ENCODE measurements around the gene HAND2. TPM values are rescaled to one million over a fixed set of nuclear protein-coding genes. Genes with fewer than 3 reads are reported as not detected.

The HAND2 gene
- total and polyA plus RNA-seq, 2 of the 13 experiments (the other 11 are each of a cell fraction or from before 2014, with no cell fraction given), result not detected

GRCh38 chr4:173501592-173502150 lies 28.4 kb downstream of the HAND2 start:
- Histone ChIP-seq H3K27ac (ENCODE audit: extremely low read length, insufficient read depth, low read length) (no peak overlapping the region), H3K36me3 (replicated peaks in 1 of 2; ENCODE audit: control insufficient read depth in 1 of 2, insufficient read depth in 2 of 2, low read length in 2 of 2) (no peaks in the 10 kb centered on the region), H3K4me2 (ENCODE audit: low read depth, low read length) (no peak overlapping the region), H3K9ac (ENCODE audit: insufficient read depth, low read depth, low read length) (no peak overlapping the region), H4K20me1 (ENCODE audit: insufficient read depth, low read length) (no peaks in the 10 kb centered on the region), H3K4me1 (ENCODE audit: insufficient read depth, low read length) (no peaks in the 10 kb centered on the region), H3K4me3 (replicated peaks in 1 of 3; ENCODE audit: insufficient read depth in 1 of 3, low read depth in 2 of 3, low read length in 3 of 3) (no peak overlapping the region), H3K27me3 (ENCODE audit: control insufficient read depth in 1 of 2, insufficient read depth in 2 of 2, low read length in 2 of 2) (peaks cover 0 to 22% of the 10 kb centered on the region in 2 experiments; a peak in 3 of 5 replicates), H2AFZ (ENCODE audit: low read length) (no peak overlapping the region), H3K9me3 (ENCODE audit: low read length) (no peaks in the 10 kb centered on the region), H3K79me2 (ENCODE audit: insufficient read depth, low read length) (no peaks in the 10 kb centered on the region)
- DNase-seq (ENCODE audit: low spot score) (no peak), FAIRE-seq (no peak), ATAC-seq (no peak)
- POLR2A ChIA-PET, result no interaction called here
- intact Hi-C loops (cut with micrococcal nuclease; ENCODE audit: unreplicated experiment), result no loop called here
- 19% methylated on average over 16 of the region's 21 CpGs for WGBS (ENCODE audit: low lambda C conversion rate)
- no TSS peak for BruUV-seq (replicated peaks)
- in situ Hi-C loops (cut with HindIII; ENCODE audit: extremely low pct_ligation_motif_present, low pct_unique_long_range_greater_than_20kb), result loop anchor here (10.0 kb wide), 1 partner anchor 653 kb away; no protein-coding TSS in a partner anchor
- CTCF ChIA-PET (ENCODE audit: low intra/inter-chr PET ratio, low total read pairs), result no interaction called here
- TF ChIP-seq PHB2 (IDR thresholded peaks at IDR 0.05; ENCODE audit: partially characterized antibody) (no peak), ELF1 (CRISPR knock-in tag; IDR thresholded peaks at IDR 0.05) (no peak), AGO1 (IDR thresholded peaks at IDR 0.05; ENCODE audit: low read depth, low read length, poor library complexity, severe bottlenecking) (no peak), NR2F6 (IDR thresholded peaks at IDR 0.05) (no peak), NR2F6 (CRISPR knock-in tag; IDR thresholded peaks at IDR 0.05) (no peak), ZNF274 (CRISPR knock-in tag; IDR thresholded peaks at IDR 0.05) (no peak), ZNF251 (CRISPR knock-in tag; IDR thresholded peaks at IDR 0.05) (no peak), TSC22D2 (CRISPR knock-in tag; IDR thresholded peaks at IDR 0.05; ENCODE audit: borderline replicate concordance) (no peak), ZNF282 (IDR thresholded peaks at IDR 0.05; ENCODE audit: partially characterized antibody) (no peak), MTERF4 (CRISPR knock-in tag; IDR thresholded peaks at IDR 0.05) (no peak), ZNF501 (CRISPR knock-in tag; IDR thresholded peaks at IDR 0.05) (no peak), SMYD3 (CRISPR knock-in tag; IDR thresholded peaks at IDR 0.05) (no peak)
- TF ChIP-seq, protein P1, sequence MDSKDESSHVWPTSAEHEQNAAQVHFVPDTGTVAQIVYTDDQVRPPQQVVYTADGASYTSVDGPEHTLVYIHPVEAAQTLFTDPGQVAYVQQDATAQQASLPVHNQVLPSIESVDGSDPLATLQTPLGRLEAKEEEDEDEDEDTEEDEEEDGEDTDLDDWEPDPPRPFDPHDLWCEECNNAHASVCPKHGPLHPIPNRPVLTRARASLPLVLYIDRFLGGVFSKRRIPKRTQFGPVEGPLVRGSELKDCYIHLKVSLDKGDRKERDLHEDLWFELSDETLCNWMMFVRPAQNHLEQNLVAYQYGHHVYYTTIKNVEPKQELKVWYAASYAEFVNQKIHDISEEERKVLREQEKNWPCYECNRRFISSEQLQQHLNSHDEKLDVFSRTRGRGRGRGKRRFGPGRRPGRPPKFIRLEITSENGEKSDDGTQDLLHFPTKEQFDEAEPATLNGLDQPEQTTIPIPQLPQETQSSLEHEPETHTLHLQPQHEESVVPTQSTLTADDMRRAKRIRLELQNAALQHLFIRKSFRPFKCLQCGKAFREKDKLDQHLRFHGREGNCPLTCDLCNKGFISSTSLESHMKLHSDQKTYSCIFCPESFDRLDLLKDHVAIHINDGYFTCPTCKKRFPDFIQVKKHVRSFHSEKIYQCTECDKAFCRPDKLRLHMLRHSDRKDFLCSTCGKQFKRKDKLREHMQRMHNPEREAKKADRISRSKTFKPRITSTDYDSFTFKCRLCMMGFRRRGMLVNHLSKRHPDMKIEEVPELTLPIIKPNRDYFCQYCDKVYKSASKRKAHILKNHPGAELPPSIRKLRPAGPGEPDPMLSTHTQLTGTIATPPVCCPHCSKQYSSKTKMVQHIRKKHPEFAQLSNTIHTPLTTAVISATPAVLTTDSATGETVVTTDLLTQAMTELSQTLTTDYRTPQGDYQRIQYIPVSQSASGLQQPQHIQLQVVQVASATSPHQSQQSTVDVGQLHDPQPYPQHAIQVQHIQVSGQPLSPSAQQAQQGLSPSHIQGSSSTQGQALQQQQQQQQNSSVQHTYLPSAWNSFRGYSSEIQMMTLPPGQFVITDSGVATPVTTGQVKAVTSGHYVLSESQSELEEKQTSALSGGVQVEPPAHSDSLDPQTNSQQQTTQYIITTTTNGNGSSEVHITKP (CRISPR knock-in tag; IDR thresholded peaks at IDR 0.05; ENCODE audit: low read depth), result no peak
- TF ChIP-seq, protein P2, sequence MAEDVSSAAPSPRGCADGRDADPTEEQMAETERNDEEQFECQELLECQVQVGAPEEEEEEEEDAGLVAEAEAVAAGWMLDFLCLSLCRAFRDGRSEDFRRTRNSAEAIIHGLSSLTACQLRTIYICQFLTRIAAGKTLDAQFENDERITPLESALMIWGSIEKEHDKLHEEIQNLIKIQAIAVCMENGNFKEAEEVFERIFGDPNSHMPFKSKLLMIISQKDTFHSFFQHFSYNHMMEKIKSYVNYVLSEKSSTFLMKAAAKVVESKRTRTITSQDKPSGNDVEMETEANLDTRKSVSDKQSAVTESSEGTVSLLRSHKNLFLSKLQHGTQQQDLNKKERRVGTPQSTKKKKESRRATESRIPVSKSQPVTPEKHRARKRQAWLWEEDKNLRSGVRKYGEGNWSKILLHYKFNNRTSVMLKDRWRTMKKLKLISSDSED (CRISPR knock-in tag; IDR thresholded peaks at IDR 0.05), result no peak
- TF ChIP-seq, protein P3, sequence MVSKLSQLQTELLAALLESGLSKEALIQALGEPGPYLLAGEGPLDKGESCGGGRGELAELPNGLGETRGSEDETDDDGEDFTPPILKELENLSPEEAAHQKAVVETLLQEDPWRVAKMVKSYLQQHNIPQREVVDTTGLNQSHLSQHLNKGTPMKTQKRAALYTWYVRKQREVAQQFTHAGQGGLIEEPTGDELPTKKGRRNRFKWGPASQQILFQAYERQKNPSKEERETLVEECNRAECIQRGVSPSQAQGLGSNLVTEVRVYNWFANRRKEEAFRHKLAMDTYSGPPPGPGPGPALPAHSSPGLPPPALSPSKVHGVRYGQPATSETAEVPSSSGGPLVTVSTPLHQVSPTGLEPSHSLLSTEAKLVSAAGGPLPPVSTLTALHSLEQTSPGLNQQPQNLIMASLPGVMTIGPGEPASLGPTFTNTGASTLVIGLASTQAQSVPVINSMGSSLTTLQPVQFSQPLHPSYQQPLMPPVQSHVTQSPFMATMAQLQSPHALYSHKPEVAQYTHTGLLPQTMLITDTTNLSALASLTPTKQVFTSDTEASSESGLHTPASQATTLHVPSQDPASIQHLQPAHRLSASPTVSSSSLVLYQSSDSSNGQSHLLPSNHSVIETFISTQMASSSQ (IDR thresholded peaks at IDR 0.05; ENCODE audit: low read depth), result no peak
- TF ChIP-seq, protein P3 (CRISPR knock-in tag; IDR thresholded peaks at IDR 0.05; ENCODE audit: borderline replicate concordance), result no peak
